Measurements from ENCODE around the gene PAXX.

GRCh38 chr9:137040568-137040967 lies 48.3 kb downstream of the PAXX start:
- TF ChIP-seq EZH2 (IDR thresholded peaks at IDR 0.05; ENCODE audit: borderline replicate concordance, low read depth, low read length, severe bottlenecking) (no peak), CTCF (IDR thresholded peaks at IDR 0.05; ENCODE audit: borderline replicate concordance, extremely low read depth, low read length, poor library complexity, severe bottlenecking) (no peak)
